AG08395 (cell line): ENCODE data around the gene C1QTNF8.

Experiments used
- DNase-seq: peaks from one replicate; pipeline ENCODE4 v3.0.0; 2012; ENCODE audit warnings: mixed read lengths, low spot score

Gene C1QTNF8

GRCh38 chr16:1096169-1097082 lies at the start of gene C1QTNF8:
Gene C1QTNF8, minus strand, starts transcription at chr16:1096244. Its CDS starts 1,322 bp downstream, at chr16:1094922.
- no peak for DNase-seq

- DNase-seq = no peak
These were observed 49.5 kb upstream of the C1QTNF8 start for GRCh38 chr16:1145383-1146100.

- DNase-seq = no peak
These were observed 48.7 kb upstream of the C1QTNF8 start for GRCh38 chr16:1144476-1145382.

GRCh38 chr16:1143761-1144450 lies 47.9 kb upstream of the C1QTNF8 start:
- DNase-seq = no peak

DNA sequence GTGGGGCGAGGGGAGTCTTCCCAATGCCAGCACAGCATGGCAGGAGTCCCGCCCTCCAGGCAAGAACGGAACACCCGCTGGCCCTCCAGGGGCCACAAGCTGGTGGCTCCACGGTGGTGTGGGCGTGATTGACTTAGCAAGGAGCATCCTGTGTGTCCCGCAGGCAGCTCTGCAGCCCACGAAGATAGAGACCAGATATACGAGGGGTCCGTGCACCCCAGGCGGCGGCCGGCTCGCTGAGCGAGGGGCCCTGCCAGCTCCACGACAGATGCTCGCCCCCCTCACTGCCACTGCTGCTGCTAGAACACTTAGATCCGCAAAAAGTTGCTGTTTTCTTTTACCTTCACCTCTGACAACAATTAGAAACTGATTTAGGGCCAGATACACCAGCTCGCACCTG lies 46.9 kb upstream of the C1QTNF8 start:
- DNase-seq = no peak

DNA sequence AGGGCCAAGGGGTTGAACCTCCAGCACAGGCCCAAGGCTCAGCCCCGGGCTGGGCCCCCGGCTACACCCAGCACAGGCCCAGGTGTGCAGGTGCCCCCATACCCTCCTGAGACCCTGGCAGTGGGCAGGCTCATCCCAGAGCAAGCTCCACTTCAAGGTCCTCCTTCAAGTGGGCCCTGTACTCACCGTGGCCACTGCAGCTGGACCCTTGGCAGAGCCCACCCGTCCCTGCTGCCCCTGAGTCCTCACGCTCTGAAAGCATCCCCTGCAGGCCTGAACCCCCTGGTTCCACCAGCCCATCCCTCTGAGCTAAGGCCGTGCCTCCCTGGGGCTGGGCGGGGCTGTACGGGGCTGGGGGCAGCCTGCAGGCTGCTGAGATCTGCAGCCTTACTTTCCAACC lies 45.7 kb upstream of the C1QTNF8 start:
- no peak for DNase-seq

GRCh38 chr16:1141191-1141590 lies 45.1 kb upstream of the C1QTNF8 start:
- no peak for DNase-seq

DNA sequence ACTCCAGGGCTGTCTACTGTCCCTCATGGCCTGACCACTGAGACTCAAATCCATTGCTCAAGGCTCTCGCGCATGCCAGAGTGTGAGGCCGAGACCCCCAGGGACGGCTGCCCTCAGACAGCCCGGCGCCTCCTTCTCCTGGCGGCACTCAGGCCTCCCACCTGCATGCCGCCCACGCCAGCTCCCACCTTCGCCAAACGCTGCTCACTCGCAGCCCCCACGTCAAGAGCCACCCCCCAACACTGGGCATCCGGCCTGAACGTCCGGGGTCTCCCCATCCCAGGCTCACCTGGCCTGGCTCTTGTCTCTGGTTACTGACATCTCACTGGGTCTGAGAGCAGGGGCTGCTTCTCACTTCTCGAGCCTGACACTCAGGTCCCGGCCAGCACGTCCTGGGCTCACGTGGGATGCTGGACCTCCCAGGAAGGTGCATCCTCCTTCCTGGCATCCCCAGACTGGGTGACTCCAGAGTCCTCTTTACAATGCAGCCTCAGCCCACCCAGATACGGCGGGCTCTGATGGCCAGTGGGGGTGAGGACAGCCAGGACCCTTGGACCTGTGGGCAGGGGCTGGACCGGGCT lies 44.6 kb upstream of the C1QTNF8 start:
- no peak for DNase-seq

DNA sequence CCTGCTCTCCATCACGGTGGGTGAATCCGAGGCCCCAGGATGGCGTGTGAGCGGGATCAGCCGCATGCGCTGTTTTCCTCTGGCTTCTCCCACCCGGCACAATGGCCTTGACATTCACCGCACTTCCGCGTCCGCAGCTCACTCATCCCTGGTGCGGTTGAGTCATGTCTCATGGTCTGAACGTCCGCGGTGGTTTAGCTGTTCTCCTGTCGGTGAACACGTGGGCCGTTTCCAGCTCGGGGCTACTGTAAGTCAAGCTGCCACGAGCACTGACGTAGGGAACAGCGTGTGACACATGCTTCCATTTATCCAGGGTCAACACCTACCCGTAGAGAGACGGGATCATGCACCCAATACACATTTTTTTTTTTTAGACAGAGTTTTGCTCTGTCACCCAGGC lies 41.6 kb upstream of the C1QTNF8 start:
- no peak for DNase-seq

DNA sequence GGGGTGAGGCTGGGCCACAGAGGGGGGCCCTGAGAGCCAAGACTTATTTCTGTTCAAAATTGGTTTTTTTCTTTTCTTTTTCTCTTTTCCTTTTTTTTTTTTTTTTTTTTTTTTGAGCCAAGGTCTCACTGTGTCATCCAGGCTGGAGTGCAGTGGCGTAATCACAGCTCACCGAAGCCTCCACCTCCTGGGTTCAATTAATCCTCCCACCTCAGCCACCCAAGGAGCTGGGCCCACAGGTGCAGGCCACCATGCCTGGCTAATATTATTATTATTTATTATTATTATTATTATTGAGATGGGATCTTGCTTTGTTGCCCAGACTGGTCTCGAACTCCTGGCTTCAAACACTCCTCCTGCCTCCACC lies 39.4 kb upstream of the C1QTNF8 start:
- no peak for DNase-seq

DNA sequence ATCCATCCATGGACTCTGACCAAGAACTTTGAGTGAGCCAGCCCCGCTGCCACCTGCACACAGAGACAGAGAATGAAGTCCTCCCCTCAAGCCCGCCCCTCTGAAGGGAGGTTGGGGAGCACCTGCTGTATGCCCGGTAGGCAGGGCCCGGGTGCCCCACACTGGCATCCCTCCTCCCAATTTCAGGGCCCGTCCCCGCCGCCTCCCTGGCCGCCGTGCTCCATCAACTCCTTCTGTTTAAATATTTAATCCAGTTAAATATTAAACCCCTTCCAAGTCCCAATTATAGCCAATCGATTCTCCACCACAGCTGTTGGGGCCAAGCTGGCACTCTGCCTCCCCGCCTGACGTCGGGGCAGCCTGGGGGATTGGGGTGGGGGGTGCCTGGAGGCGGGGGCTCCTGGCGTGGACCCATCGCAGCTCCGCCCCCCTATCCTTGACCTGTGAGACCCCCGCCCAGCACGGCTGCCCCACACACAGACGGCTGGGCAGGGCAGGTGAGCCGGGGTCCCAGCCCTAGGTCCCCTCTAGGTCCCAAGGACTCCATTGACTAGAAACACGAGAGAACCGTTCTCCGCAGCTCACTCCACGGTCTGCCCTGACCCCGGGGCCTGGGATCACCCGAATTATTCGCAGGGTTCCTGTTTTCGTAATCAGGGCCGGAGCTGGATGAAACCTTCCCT lies 38.9 kb upstream of the C1QTNF8 start:
- DNase-seq = no peak

GRCh38 chr16:1133810-1134520 lies 37.9 kb upstream of the C1QTNF8 start:
- no peak for DNase-seq

DNA sequence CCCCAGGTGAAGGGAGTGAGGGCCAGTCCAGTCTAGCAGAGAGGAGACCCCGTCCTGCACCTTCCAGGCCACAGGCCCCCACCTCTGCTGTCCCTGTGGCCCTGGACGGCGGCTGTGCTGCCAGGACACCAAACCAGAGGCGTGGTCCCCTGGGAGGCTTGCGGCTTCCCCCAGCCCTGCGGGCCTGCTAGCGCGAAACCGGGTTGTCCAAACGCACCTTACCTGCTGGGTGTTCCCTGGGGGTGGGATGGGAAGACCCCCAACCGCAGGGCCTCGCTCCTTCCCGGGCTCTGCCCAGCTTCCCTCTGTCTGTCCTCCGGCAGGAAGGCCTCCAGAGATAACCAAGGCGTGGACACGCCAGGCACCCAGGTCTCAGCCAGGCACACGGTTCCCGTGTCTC lies 37.2 kb upstream of the C1QTNF8 start:
- no peak for DNase-seq

DNA sequence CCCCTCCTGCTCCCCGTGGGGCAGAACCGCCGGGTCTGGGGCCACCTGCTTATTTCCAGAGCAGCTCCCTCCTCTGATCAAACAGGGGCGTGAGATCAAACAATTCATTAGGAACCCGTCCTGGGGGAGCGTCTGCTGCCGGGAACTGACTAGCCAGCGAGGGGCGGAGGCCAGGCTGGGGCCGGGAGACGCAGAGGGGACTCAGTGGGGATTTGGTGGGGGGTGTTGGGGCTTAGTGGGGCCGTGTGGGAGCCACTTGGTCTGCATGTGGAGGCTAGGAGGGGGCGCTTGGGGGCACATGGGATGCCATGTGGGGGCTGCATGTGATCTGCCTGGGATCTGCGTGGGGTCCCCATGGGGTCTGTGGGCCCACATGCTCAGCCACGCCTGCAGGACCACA lies 36.4 kb upstream of the C1QTNF8 start:
- DNase-seq = no peak

- DNase-seq = no peak
These were observed 35.4 kb upstream of the C1QTNF8 start for GRCh38 chr16:1131378-1131994.

- no peak for DNase-seq
These were observed 34.3 kb upstream of the C1QTNF8 start for GRCh38 chr16:1130382-1130781.

- no peak for DNase-seq
These were observed 33.3 kb upstream of the C1QTNF8 start for GRCh38 chr16:1129106-1129960.

DNA sequence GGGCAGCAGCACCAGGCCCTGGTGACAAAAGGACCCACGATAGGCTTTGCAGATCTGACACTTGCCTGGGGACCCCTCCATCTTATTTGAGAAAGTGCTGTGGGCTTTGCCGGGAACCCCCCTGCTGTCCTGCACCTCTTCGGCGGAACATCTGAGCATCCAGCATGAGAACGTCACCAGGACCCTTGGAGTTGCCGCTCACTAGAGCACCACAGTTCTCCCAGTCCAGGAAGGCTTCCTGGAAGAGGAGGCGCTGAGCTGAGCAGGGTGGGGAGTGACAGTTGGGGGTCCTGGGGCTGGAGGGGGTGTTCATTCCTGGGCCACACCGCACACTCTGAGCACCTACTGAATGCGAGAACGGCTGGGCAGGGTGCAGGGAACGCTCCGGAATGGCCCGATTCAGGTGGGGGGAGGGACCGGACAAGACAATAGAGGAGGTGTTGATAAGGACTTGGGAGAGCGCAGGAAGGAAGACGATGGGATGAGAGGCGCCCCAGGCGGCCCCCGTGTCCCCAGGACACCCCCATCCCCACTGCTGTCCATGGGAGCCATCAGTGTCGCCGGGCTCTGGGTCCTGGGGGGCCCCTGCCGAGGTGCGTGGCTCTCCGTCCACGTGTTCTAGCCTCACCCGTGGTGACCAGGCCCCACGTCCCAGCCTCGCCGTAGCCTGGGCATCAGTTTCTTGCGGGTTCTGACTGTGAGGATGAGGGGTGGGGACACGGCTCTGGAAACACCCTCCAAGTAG lies 32.1 kb upstream of the C1QTNF8 start:
- no peak for DNase-seq
